NCI-H146 (cell line): Measurements from ENCODE around the gene LHCGR.

Experiments
- DNase-seq: peaks from one replicate; lab custom pipeline; 2025; lab: John Stamatoyannopoulos, UW

The LHCGR gene

GRCh38 chr2:48755473-48755872 is at the start of gene LHCGR:
Gene LHCGR (minus strand): TSS chr2:48755724. CDS start chr2:48755671, 53 bp downstream.
- no peak for DNase-seq

- DNase-seq, result no peak
Measured at GRCh38 chr2:48799601-48800000, 44.1 kb upstream of the LHCGR start.

GRCh38 chr2:48795065-48795464 is 39.5 kb upstream of the LHCGR start:
- no peak for DNase-seq

GRCh38 chr2:48793671-48794070 is 38.1 kb upstream of the LHCGR start:
- no peak for DNase-seq

- DNase-seq, result no peak
Measured at GRCh38 chr2:48792030-48792429, 36.5 kb upstream of the LHCGR start.

GRCh38 chr2:48790407-48791170 is 35.1 kb upstream of the LHCGR start:
- no peak for DNase-seq

- DNase-seq, result no peak
Measured at GRCh38 chr2:48787580-48787979, 32.1 kb upstream of the LHCGR start.

- no peak for DNase-seq
Measured at GRCh38 chr2:48781366-48781765, 25.8 kb upstream of the LHCGR start.

GRCh38 chr2:48779019-48779716 is 23.6 kb upstream of the LHCGR start:
- DNase-seq, result no peak

GRCh38 chr2:48774251-48774650 is 18.7 kb upstream of the LHCGR start:
- DNase-seq, result no peak

GRCh38 chr2:48771241-48772014 is 15.9 kb upstream of the LHCGR start:
- DNase-seq, result no peak

- no peak for DNase-seq
Measured at GRCh38 chr2:48770181-48770580, 14.7 kb upstream of the LHCGR start.

- DNase-seq, result peak; percentile 3
Measured at GRCh38 chr2:48768669-48769068, 13.1 kb upstream of the LHCGR start.

GRCh38 chr2:48767330-48767729 is 11.8 kb upstream of the LHCGR start:
- DNase-seq, result no peak

GRCh38 chr2:48760826-48761225 is 5.3 kb upstream of the LHCGR start:
- no peak for DNase-seq

- no peak for DNase-seq
Measured at GRCh38 chr2:48759682-48760081, 4.2 kb upstream of the LHCGR start.

GRCh38 chr2:48756289-48756688 is 765 bp upstream of the LHCGR start:
- no peak for DNase-seq

- no peak for DNase-seq
Measured at GRCh38 chr2:48754874-48755273, 650 bp downstream of the LHCGR start.

GRCh38 chr2:48753228-48753627 is 2.3 kb downstream of the LHCGR start:
- DNase-seq, result no peak

GRCh38 chr2:48750128-48750739 is 5.3 kb downstream of the LHCGR start:
- no peak for DNase-seq

GRCh38 chr2:48749291-48750127 is 6.0 kb downstream of the LHCGR start:
- DNase-seq, result no peak
